HepG2 (cell line): Measurements from ENCODE around the gene ITGB2. TPM values are rescaled to one million over a fixed set of nuclear protein-coding genes. Genes with fewer than 3 reads are reported as not detected.

Source experiments
- AGO1 ChIP-seq: fragments of 200-400 bp; formaldehyde crosslinking; IDR thresholded peaks from 2 replicates; pipeline ENCODE4 v1.6.1; 2017; ENCODE audit warnings: mild to moderate bottlenecking, low read depth, low read length, moderate library complexity; ENCODE audit not compliant: poor library complexity, severe bottlenecking
- CBX5 ChIP-seq: sonication (generic); formaldehyde crosslinking; IDR thresholded peaks from 2 replicates; pipeline ENCODE4 v1.4.0; 2020; ENCODE audit warnings: missing genetic modification reagents, borderline replicate concordance
- CENPX ChIP-seq: sonication (generic); formaldehyde crosslinking; IDR thresholded peaks from 2 replicates; pipeline ENCODE4 v1.9.0; 2021; ENCODE audit warnings: mild to moderate bottlenecking, missing genetic modification reagents, moderate library complexity
- FOXA1 ChIP-seq, 2 experiments: fragments of 450-650 bp in 1 of 2; sonication (generic) in 1 of 2; formaldehyde crosslinking in 1 of 2; IDR thresholded peaks; 2 replicates each; pipeline versions ENCODE4 v1.4.0 to v1.6.1; 2016 to 2020; ENCODE audit warnings: missing genetic modification reagents in 1 of 2
- FOXM1 ChIP-seq: sonication (generic); formaldehyde crosslinking; IDR thresholded peaks from 2 replicates; pipeline ENCODE4 v1.5.0; 2020; ENCODE audit warnings: missing genetic modification reagents
- POGZ ChIP-seq: sonication (generic); formaldehyde crosslinking; IDR thresholded peaks from 2 replicates; pipeline ENCODE4 v1.4.0; 2020; ENCODE audit warnings: mild to moderate bottlenecking, missing genetic modification reagents
- RFXANK ChIP-seq: IDR thresholded peaks from 2 replicates; pipeline ENCODE4 v1.6.1; 2016
- SALL1 ChIP-seq: sonication (generic); formaldehyde crosslinking; IDR thresholded peaks from 2 replicates; pipeline ENCODE4 v1.8.0; 2022; ENCODE audit warnings: mild to moderate bottlenecking, missing genetic modification reagents
- TAF1 ChIP-seq: sonication (generic); formaldehyde crosslinking; IDR thresholded peaks from 2 replicates; pipeline ENCODE4 v1.4.0; 2020; ENCODE audit warnings: missing genetic modification reagents
- ZKSCAN1 ChIP-seq: fragments of 150-350 bp; IDR thresholded peaks from 2 replicates; pipeline ENCODE4 v1.6.1; 2014; ENCODE audit warnings: low read length
- ZNF20 ChIP-seq: sonication (generic); formaldehyde crosslinking; IDR thresholded peaks from 2 replicates; pipeline ENCODE4 v1.4.0; 2020; ENCODE audit warnings: mild to moderate bottlenecking, moderate library complexity, missing genetic modification reagents
- ZNF24 ChIP-seq: fragments of 450-650 bp; IDR thresholded peaks from 2 replicates; pipeline ENCODE4 v1.6.1; 2017; ENCODE audit warnings: antibody characterized with exemption, mild to moderate bottlenecking
- ZNF34 ChIP-seq: sonication (generic); formaldehyde crosslinking; IDR thresholded peaks from 2 replicates; pipeline ENCODE4 v1.4.0; 2020; ENCODE audit warnings: mild to moderate bottlenecking, missing genetic modification reagents, borderline replicate concordance
- ZNF343 ChIP-seq: sonication (generic); formaldehyde crosslinking; IDR thresholded peaks from 2 replicates; pipeline ENCODE4 v1.4.0; 2020; ENCODE audit warnings: mild to moderate bottlenecking, missing genetic modification reagents
- ZNF879 ChIP-seq: sonication (generic); formaldehyde crosslinking; IDR thresholded peaks from 2 replicates; pipeline ENCODE4 v1.8.1; 2023; ENCODE audit warnings: missing genetic modification reagents
- polyA plus RNA-seq, 8 experiments: library from polyadenylated mRNA; depleted of rRNA in 3 of 8; stranded (reverse) in 7 of 8; unstranded in 1 of 8; fragments of >200 nt; fragmentation: Illumina TruSeq in 4 of 8; extraction: Trizol in 4 of 8; gene quantifications; 2 replicates each; pipeline versions ENCODE4 v1.2.1 to v1.2.3, GENCODE V29; 2011 to 2016; ENCODE audit warnings: low read depth in 4 of 8, missing spikeins in 1 of 8, mixed read lengths in 1 of 8; ENCODE audit not compliant: insufficient read depth in 1 of 8
- total RNA-seq, 5 experiments: library from RNA; depleted of rRNA; stranded (reverse); fragments of >200 nt; fragmentation: Illumina TruSeq; extraction: Trizol; gene quantifications; 2 replicates each; pipeline ENCODE4 v1.2.3, GENCODE V29; 2016; ENCODE audit warnings: low read depth in 1 of 5
- TF ChIP-seq, protein P1 (sequence below): sonication (generic); formaldehyde crosslinking; IDR thresholded peaks from 2 replicates; pipeline ENCODE4 v1.4.0; 2020; ENCODE audit warnings: low read depth, mild to moderate bottlenecking, missing genetic modification reagents
- TF ChIP-seq, protein P2 (sequence below): sonication (generic); formaldehyde crosslinking; IDR thresholded peaks from 2 replicates; pipeline ENCODE4 v1.5.0; 2020; ENCODE audit warnings: missing genetic modification reagents
- TF ChIP-seq, protein P3 (sequence below): sonication (generic); formaldehyde crosslinking; IDR thresholded peaks from 2 replicates; pipeline ENCODE4 v1.4.0; 2020; ENCODE audit warnings: low read depth, missing genetic modification reagents
- TF ChIP-seq, protein P4 (sequence below): IDR thresholded peaks from 2 replicates; pipeline ENCODE4 v1.6.1; 2016; ENCODE audit warnings: low read depth, control low read depth
- TF ChIP-seq, protein P5 (sequence below): sonication (generic); formaldehyde crosslinking; IDR thresholded peaks from 2 replicates; pipeline ENCODE4 v1.4.0; 2020; ENCODE audit warnings: mild to moderate bottlenecking, missing genetic modification reagents

ITGB2 gene
- total and polyA plus RNA-seq, 2 of the 13 experiments (the other 11 are each of a cell fraction or from before 2014, with no cell fraction given): 4.2 to 18.0 TPM

DNA sequence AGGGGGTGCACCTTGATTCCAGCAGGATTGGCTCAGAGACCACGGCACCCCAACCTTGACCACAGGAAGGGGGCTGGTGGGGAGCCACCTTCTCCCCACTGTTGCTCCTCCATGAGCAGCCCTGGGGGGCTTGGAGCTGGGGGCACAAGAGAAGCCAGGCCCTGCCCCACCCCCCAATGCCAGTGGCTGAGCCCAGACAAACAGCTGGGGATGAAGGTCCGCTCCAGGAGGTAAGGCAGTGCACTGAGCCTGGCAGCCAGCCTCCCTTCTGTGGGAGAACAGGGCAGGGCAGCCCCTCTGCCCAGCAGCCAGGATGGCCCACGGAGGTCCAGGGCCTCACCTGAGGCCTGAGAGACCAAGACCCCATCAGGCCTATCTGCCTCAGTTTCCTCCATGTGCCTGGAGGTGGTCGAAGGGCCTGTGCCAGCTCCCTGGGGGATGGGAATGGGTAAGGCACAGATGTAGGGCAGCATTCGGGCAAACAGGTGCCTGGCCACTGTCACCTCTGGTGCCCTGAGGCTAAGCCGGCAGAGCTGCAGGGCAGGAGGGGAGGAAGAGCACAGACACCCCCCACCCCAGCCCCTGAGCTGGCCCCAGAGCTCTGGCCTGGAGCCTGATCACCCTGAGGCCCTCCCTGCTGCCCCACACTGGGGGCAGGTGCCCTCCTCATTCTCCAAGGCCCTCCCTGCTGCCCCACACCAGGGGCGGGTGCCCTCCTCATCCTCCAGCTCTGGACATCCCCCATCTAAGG lies 7.1 kb downstream of the ITGB2 start (continued):
- TF ChIP-seq, protein P1, sequence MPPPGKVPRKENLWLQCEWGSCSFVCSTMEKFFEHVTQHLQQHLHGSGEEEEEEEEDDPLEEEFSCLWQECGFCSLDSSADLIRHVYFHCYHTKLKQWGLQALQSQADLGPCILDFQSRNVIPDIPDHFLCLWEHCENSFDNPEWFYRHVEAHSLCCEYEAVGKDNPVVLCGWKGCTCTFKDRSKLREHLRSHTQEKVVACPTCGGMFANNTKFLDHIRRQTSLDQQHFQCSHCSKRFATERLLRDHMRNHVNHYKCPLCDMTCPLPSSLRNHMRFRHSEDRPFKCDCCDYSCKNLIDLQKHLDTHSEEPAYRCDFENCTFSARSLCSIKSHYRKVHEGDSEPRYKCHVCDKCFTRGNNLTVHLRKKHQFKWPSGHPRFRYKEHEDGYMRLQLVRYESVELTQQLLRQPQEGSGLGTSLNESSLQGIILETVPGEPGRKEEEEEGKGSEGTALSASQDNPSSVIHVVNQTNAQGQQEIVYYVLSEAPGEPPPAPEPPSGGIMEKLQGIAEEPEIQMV (CRISPR knock-in tag): 0 out of 2 replicates have a peak, but pooled peaks have one; percentile 54
- TF ChIP-seq, protein P2, sequence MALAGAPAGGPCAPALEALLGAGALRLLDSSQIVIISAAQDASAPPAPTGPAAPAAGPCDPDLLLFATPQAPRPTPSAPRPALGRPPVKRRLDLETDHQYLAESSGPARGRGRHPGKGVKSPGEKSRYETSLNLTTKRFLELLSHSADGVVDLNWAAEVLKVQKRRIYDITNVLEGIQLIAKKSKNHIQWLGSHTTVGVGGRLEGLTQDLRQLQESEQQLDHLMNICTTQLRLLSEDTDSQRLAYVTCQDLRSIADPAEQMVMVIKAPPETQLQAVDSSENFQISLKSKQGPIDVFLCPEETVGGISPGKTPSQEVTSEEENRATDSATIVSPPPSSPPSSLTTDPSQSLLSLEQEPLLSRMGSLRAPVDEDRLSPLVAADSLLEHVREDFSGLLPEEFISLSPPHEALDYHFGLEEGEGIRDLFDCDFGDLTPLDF (CRISPR knock-in tag): no peak
- TF ChIP-seq ZNF34: 0 out of 2 replicates have a peak, but pooled peaks have one; percentile 28
- 0 out of 2 replicates have a peak, but pooled peaks have one; percentile 12 for TF ChIP-seq ZNF879 (CRISPR knock-in tag)
- no peak; the same call in 1 of the 2 replicates for TF ChIP-seq ZNF343
- TF ChIP-seq, protein P3, sequence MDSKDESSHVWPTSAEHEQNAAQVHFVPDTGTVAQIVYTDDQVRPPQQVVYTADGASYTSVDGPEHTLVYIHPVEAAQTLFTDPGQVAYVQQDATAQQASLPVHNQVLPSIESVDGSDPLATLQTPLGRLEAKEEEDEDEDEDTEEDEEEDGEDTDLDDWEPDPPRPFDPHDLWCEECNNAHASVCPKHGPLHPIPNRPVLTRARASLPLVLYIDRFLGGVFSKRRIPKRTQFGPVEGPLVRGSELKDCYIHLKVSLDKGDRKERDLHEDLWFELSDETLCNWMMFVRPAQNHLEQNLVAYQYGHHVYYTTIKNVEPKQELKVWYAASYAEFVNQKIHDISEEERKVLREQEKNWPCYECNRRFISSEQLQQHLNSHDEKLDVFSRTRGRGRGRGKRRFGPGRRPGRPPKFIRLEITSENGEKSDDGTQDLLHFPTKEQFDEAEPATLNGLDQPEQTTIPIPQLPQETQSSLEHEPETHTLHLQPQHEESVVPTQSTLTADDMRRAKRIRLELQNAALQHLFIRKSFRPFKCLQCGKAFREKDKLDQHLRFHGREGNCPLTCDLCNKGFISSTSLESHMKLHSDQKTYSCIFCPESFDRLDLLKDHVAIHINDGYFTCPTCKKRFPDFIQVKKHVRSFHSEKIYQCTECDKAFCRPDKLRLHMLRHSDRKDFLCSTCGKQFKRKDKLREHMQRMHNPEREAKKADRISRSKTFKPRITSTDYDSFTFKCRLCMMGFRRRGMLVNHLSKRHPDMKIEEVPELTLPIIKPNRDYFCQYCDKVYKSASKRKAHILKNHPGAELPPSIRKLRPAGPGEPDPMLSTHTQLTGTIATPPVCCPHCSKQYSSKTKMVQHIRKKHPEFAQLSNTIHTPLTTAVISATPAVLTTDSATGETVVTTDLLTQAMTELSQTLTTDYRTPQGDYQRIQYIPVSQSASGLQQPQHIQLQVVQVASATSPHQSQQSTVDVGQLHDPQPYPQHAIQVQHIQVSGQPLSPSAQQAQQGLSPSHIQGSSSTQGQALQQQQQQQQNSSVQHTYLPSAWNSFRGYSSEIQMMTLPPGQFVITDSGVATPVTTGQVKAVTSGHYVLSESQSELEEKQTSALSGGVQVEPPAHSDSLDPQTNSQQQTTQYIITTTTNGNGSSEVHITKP (CRISPR knock-in tag): peak; percentile 99
- no peak for TF ChIP-seq AGO1
- no peak for TF ChIP-seq FOXM1 (CRISPR knock-in tag)
- TF ChIP-seq POGZ (CRISPR knock-in tag): peak; percentile 22; the same call in 1 of the 2 replicates
- TF ChIP-seq, protein P4, sequence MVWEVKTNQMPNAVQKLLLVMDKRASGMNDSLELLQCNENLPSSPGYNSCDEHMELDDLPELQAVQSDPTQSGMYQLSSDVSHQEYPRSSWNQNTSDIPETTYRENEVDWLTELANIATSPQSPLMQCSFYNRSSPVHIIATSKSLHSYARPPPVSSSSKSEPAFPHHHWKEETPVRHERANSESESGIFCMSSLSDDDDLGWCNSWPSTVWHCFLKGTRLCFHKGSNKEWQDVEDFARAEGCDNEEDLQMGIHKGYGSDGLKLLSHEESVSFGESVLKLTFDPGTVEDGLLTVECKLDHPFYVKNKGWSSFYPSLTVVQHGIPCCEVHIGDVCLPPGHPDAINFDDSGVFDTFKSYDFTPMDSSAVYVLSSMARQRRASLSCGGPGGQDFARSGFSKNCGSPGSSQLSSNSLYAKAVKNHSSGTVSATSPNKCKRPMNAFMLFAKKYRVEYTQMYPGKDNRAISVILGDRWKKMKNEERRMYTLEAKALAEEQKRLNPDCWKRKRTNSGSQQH (CRISPR knock-in tag): no peak
- 0 out of 2 replicates have a peak, but pooled peaks have one; percentile 24 for TF ChIP-seq TAF1 (CRISPR knock-in tag)
- no peak for TF ChIP-seq CENPX (CRISPR knock-in tag)
- TF ChIP-seq RFXANK (CRISPR knock-in tag): no peak
- TF ChIP-seq CBX5 (CRISPR knock-in tag): 0 out of 2 replicates have a peak, but pooled peaks have one; percentile 8
- 0 out of 2 replicates have a peak, but pooled peaks have one; percentile 30 for TF ChIP-seq ZKSCAN1
- TF ChIP-seq FOXA1 (IDR thresholded peaks at IDR 0.05): no peak
- TF ChIP-seq FOXA1 (CRISPR knock-in tag; IDR thresholded peaks at IDR 0.05): peak; percentile 20; the same call in 1 of the 2 replicates
- TF ChIP-seq SALL1 (CRISPR knock-in tag): 0 out of 2 replicates have a peak, but pooled peaks have one; percentile 10
- no peak for TF ChIP-seq ZNF24
- TF ChIP-seq ZNF20 (CRISPR knock-in tag): no peak
- TF ChIP-seq, protein P5, sequence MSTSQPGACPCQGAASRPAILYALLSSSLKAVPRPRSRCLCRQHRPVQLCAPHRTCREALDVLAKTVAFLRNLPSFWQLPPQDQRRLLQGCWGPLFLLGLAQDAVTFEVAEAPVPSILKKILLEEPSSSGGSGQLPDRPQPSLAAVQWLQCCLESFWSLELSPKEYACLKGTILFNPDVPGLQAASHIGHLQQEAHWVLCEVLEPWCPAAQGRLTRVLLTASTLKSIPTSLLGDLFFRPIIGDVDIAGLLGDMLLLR: 0 out of 2 replicates have a peak, but pooled peaks have one; percentile 40
